ENCODE results near the gene CTPS1.

Gene CTPS1, protein sequence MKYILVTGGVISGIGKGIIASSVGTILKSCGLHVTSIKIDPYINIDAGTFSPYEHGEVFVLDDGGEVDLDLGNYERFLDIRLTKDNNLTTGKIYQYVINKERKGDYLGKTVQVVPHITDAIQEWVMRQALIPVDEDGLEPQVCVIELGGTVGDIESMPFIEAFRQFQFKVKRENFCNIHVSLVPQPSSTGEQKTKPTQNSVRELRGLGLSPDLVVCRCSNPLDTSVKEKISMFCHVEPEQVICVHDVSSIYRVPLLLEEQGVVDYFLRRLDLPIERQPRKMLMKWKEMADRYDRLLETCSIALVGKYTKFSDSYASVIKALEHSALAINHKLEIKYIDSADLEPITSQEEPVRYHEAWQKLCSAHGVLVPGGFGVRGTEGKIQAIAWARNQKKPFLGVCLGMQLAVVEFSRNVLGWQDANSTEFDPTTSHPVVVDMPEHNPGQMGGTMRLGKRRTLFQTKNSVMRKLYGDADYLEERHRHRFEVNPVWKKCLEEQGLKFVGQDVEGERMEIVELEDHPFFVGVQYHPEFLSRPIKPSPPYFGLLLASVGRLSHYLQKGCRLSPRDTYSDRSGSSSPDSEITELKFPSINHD

DNA sequence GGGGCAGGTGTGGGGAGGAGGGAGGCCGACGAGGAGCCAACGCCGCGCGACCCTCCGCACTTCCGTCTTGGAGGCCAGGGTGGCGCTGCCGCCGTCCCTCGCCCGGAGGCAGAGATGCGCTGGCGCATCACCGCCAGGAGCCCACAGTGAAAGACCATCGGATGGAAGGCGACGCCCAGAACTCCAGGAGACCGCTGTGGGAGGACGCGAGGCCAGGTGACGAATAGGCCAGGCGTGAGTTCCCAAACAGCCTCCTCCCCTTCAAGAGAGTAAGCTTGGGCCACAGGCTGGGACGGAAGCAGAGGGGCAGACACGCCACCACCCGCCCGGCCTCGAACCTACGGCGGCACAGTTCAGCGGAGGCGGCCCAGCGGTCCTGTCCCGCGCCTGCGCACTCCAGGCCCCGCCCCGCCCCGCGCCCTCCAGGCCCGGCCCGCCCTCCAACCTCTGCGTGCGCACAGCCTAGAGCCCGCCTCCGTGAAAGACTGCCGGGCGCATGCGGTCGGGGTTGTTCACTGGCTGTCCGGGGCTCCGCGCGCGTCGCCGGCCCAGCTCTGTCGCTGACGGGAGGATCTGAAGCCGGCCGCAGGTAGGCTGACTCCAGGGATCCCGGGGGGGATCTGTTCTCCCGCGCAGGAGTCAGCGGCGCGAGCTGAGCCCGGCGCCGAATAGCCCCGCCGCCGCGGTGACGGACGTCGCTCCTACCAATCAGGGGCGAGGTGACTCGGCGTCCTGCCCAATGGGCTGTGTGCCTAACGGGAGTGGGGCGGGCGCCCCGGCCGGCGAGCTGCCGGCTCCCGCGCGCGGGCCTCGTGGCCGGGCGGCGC is at the start of gene CTPS1:
TSS of gene CTPS1 (plus strand) at position 456 of the 827 bp plus-strand sequence. CDS start 3,595 bp downstream, outside the sequence.
- H3K27me3 ChIP-seq (ENCODE audit: control insufficient read depth, insufficient read depth, low read length): no peaks in the 10 kb centered on the region
- no peaks in the 10 kb centered on the region for H3K9me3 ChIP-seq (ENCODE audit: control insufficient read depth, insufficient read depth, low read length)
- H3K36me3 ChIP-seq (ENCODE audit: control insufficient read depth, insufficient read depth, low read length): peaks cover 3% of the 10 kb centered on the region
- peaks cover 8% of the 10 kb centered on the region for H3K4me1 ChIP-seq (ENCODE audit: control insufficient read depth, insufficient read depth, low read length)
- H3K4me3 ChIP-seq (ENCODE audit: low read depth, low read length): peak within 1 kb of the TSS; percentile 88
- H3K9ac ChIP-seq (ENCODE audit: low read depth, low read length): peak within 1 kb of the TSS; percentile 89

DNA sequence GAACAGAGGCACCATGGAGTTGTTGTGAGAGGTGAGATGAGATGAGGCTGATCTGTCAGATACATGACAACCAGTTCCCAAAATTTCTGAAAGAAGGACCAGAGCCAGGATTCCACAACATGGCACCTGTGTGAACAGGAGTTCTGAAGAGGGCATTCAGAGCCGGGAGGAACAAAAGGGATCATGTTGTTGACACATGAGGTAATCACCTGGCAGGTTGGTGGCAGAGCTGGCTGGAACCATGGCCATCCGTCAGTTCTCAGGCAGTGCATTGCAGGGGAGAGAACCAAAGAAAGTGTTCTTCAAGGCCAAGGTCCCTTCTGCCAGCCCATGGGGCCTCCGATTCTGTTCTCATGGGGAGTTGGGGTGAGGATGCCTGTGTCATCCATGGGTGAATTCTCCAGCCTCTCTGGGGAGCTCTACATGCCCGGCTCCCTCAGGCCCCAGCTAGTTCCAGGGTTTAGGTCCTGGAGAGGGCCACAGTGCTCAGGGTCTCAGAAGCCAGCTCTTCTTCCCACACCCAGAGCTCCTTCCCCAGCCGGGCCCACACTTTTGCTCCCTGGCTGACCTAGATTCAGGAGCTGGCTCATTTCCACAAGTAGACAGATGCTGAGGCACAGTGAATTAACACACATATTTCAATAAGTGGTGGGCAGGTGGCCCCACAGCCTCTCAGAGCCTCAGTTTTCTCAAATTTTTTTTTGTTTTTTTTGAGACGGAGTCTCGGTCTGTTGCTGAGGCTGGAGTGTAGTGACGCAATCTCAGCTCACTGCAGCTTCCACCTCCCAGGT is 49.1 kb upstream of the CTPS1 start:
- Histone ChIP-seq H3K27me3 (ENCODE audit: control insufficient read depth, insufficient read depth, low read length) (no peaks in the 10 kb centered on the region), H3K36me3 (ENCODE audit: control insufficient read depth, insufficient read depth, low read length) (no peaks in the 10 kb centered on the region), H3K4me3 (ENCODE audit: low read depth, low read length) (no peak overlapping the region), H3K4me1 (ENCODE audit: control insufficient read depth, insufficient read depth, low read length) (peaks cover 8% of the 10 kb centered on the region), H3K9me3 (ENCODE audit: control insufficient read depth, insufficient read depth, low read length) (no peaks in the 10 kb centered on the region), H3K9ac (ENCODE audit: low read depth, low read length) (no peak overlapping the region)

DNA sequence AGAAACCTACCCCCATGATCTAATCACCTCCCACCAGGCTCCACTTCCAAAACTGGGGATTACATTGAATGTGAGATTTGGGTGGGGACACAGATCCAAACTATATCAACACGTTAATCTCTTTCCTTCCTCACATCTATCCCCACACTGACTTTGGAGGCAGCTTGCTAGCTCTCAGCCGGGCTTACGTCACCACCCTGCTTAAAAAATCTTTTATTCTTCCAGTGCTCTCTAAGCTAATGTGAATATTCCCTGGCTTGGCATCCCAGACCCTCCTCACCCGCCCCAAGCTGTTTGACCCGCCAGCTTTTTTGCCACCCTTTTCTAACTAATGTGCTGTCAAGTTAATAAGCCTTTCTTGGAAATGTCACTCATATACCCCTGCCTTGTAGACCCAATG is 47.9 kb upstream of the CTPS1 start:
- Histone ChIP-seq H3K4me3 (ENCODE audit: low read depth, low read length) (no peak overlapping the region), H3K4me1 (ENCODE audit: control insufficient read depth, insufficient read depth, low read length) (peaks cover 7% of the 10 kb centered on the region), H3K9me3 (ENCODE audit: control insufficient read depth, insufficient read depth, low read length) (no peaks in the 10 kb centered on the region), H3K9ac (ENCODE audit: low read depth, low read length) (no peak overlapping the region), H3K27me3 (ENCODE audit: control insufficient read depth, insufficient read depth, low read length) (no peaks in the 10 kb centered on the region), H3K36me3 (ENCODE audit: control insufficient read depth, insufficient read depth, low read length) (no peaks in the 10 kb centered on the region)

DNA sequence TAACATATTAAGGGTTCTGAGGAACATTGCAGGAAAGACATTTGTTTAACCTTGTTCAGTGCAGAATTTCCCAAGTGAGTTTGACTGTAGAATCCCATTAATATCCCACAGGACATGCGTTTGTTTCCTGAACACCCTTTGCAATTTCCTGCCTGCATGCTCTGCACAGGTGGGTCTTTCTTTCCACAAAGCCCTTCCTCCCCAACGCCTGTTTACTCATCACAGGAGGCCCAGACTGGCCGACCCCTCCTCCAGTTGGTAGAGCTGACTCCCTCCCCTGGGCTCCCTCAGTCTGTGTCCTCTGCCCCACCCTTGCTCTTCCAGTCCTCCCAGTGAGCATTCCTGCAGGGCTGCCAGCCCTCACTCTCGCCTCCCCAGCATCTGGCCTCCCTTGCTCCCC is 47.5 kb upstream of the CTPS1 start:
- Histone ChIP-seq H3K9me3 (ENCODE audit: control insufficient read depth, insufficient read depth, low read length) (no peaks in the 10 kb centered on the region), H3K4me3 (ENCODE audit: low read depth, low read length) (no peak overlapping the region), H3K27me3 (ENCODE audit: control insufficient read depth, insufficient read depth, low read length) (no peaks in the 10 kb centered on the region), H3K36me3 (ENCODE audit: control insufficient read depth, insufficient read depth, low read length) (no peaks in the 10 kb centered on the region), H3K9ac (ENCODE audit: low read depth, low read length) (no peak overlapping the region), H3K4me1 (ENCODE audit: control insufficient read depth, insufficient read depth, low read length) (peaks cover 7% of the 10 kb centered on the region)

DNA sequence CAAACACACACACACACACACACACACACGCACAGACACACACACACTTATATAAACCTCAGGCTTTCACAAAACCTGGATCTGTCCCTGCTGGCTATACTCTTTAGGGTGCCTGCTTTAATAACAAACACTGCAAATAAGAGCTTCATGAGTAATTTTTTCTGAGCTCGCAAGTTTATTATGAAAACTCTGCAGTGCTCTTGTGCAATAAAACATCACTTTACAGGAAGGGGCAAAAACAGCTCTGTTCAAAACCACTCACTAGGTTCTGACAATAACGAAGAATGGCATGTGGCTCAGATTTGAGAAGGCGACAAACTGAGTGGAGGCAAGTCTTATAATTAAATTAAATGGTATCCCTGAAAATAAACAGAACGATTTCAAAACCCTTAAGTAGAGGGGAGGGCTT is 42.6 kb upstream of the CTPS1 start:
- H3K4me1 ChIP-seq (ENCODE audit: control insufficient read depth, insufficient read depth, low read length): peaks cover 3% of the 10 kb centered on the region
- H3K36me3 ChIP-seq (ENCODE audit: control insufficient read depth, insufficient read depth, low read length): no peaks in the 10 kb centered on the region
- H3K27me3 ChIP-seq (ENCODE audit: control insufficient read depth, insufficient read depth, low read length): no peaks in the 10 kb centered on the region
- H3K4me3 ChIP-seq (ENCODE audit: low read depth, low read length): no peak overlapping the region
- no peak overlapping the region for H3K9ac ChIP-seq (ENCODE audit: low read depth, low read length)
- H3K9me3 ChIP-seq (ENCODE audit: control insufficient read depth, insufficient read depth, low read length): no peaks in the 10 kb centered on the region

DNA sequence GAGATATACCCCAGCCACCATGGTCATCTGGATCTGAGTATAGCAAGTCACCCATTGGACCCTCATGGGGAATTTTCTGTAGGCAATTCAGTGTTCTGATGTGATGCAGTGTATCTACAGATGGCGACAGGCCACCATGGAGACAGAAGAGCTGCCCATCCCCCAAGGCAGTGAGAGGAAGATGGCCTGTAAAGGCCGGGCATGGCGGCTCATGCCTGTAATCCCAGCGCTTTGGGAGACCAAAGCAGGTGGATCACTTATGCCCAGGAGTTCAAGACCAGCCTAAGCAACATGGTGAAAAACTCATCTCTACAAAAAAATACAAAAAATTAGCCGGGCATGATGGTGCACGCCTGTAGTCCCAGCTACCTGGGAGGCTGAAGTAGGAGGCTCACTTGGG is 41.1 kb upstream of the CTPS1 start:
- H3K4me3 ChIP-seq (ENCODE audit: low read depth, low read length): no peak overlapping the region
- no peak overlapping the region for H3K9ac ChIP-seq (ENCODE audit: low read depth, low read length)
- no peaks in the 10 kb centered on the region for H3K9me3 ChIP-seq (ENCODE audit: control insufficient read depth, insufficient read depth, low read length)
- no peaks in the 10 kb centered on the region for H3K36me3 ChIP-seq (ENCODE audit: control insufficient read depth, insufficient read depth, low read length)
- no peaks in the 10 kb centered on the region for H3K4me1 ChIP-seq (ENCODE audit: control insufficient read depth, insufficient read depth, low read length)
- no peaks in the 10 kb centered on the region for H3K27me3 ChIP-seq (ENCODE audit: control insufficient read depth, insufficient read depth, low read length)

DNA sequence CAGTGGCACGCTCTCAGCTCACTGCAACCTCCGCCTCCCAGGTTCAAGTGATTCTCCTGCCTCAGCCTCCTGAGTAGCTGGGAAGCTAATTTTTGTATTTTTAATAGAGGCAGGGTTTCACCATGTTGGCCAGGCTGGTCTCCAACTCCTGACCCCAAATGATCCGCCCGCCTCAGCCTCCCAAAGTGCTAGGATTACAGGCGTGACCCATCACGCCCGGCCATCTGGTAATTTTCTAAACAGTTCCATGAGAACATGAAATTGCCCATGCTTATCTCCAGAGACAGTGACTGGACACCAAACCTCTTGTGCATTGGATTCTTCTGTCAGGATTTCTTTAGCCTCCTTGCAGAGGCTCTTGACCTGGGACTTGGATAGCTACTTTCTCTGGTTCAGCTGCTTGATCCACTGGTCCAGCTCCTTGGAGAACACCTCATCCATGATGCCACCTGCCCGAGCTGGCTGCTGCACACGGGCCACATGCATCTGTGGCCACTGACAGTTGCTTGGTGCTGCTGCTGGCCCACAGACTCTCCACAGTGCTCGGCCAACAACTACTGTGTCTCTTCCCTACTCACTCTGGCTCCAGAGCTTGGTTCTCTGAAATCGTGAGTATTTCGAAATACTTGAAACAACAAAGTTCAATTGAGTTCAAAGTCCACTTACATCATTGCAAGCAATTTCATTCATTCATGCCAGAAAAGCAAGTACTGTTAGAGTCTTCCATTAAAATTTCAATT is 40.0 kb upstream of the CTPS1 start:
- H3K36me3 ChIP-seq (ENCODE audit: control insufficient read depth, insufficient read depth, low read length): no peaks in the 10 kb centered on the region
- H3K9me3 ChIP-seq (ENCODE audit: control insufficient read depth, insufficient read depth, low read length): no peaks in the 10 kb centered on the region
- no peaks in the 10 kb centered on the region for H3K4me1 ChIP-seq (ENCODE audit: control insufficient read depth, insufficient read depth, low read length)
- H3K9ac ChIP-seq (ENCODE audit: low read depth, low read length): no peak overlapping the region
- no peaks in the 10 kb centered on the region for H3K27me3 ChIP-seq (ENCODE audit: control insufficient read depth, insufficient read depth, low read length)
- H3K4me3 ChIP-seq (ENCODE audit: low read depth, low read length): no peak overlapping the region

DNA sequence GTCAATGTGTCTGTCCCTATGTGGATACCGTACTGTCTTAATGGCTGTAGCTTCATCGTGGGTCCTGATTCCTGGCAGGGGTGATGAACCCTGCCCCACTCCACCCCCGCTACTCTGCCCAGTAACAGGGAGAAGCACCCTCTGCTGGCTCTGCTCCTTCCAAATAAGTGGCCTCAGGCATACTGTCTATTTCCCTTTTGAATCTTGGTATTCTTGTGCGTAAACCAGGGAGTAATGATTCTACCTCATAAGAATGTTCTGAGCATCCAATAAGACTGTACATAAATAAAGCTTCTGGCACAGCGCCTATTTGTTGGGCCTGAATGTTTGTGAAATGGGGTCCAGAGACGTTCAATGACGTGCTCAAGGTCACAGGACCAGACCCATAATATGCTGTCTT is 35.2 kb upstream of the CTPS1 start:
- no peaks in the 10 kb centered on the region for H3K4me1 ChIP-seq (ENCODE audit: control insufficient read depth, insufficient read depth, low read length)
- no peaks in the 10 kb centered on the region for H3K27me3 ChIP-seq (ENCODE audit: control insufficient read depth, insufficient read depth, low read length)
- H3K36me3 ChIP-seq (ENCODE audit: control insufficient read depth, insufficient read depth, low read length): no peaks in the 10 kb centered on the region
- no peak overlapping the region for H3K4me3 ChIP-seq (ENCODE audit: low read depth, low read length)
- H3K9ac ChIP-seq (ENCODE audit: low read depth, low read length): no peak overlapping the region
- H3K9me3 ChIP-seq (ENCODE audit: control insufficient read depth, insufficient read depth, low read length): no peaks in the 10 kb centered on the region

DNA sequence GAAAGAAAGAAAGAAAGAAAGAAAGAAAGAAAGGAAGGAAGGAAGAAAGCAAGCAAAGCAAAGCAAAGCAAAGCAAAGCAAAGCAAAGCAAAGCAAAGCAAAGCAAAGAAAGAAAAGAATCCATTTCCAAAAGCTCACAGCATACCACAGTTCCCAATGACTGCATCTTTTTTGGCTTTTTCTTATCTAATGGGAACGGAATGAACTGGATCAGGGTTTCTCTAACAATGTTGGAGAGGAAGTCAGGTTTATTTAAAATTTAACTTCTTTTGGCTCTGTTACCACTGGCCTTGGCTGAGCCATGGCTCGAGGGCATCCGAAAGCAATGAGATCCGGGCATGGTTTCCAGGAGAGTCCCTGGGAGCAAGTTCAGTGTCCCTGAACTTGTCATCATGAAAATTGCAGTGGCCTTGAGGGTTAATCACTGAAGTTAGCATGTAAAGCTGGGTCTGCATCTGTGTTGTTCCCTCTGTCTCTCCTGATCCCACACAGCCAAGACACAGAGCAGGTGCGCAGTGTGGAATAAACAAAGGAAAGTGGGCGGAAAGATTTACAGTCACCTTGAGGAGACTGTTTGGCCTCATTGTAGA is 34.6 kb upstream of the CTPS1 start:
- H3K9me3 ChIP-seq (ENCODE audit: control insufficient read depth, insufficient read depth, low read length): no peaks in the 10 kb centered on the region
- H3K4me1 ChIP-seq (ENCODE audit: control insufficient read depth, insufficient read depth, low read length): no peaks in the 10 kb centered on the region
- no peaks in the 10 kb centered on the region for H3K36me3 ChIP-seq (ENCODE audit: control insufficient read depth, insufficient read depth, low read length)
- no peak overlapping the region for H3K9ac ChIP-seq (ENCODE audit: low read depth, low read length)
- no peaks in the 10 kb centered on the region for H3K27me3 ChIP-seq (ENCODE audit: control insufficient read depth, insufficient read depth, low read length)
- H3K4me3 ChIP-seq (ENCODE audit: low read depth, low read length): no peak overlapping the region

DNA sequence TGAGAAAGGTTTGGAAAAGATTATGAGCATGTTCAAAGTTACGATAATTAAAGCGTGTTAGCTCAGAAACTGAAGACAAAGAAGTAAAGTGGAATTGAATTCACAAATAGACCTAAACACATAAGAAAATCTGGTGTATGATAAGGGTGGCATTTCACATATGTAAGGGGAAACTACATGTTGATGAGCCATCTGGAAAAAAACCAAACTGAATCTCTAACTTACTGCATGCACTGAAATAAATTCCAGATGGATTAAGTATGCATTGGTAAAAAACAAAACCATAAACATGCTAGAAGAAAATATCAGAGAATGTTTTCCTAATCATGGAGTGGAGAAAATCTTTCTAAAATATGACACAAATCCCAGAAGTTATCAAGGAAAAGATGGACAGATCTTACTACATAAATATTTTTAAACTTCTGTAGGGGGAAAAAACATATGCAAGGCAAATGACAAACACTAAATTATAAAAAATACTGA is 34.0 kb upstream of the CTPS1 start:
- Histone ChIP-seq H3K27me3 (ENCODE audit: control insufficient read depth, insufficient read depth, low read length) (no peaks in the 10 kb centered on the region), H3K36me3 (ENCODE audit: control insufficient read depth, insufficient read depth, low read length) (no peaks in the 10 kb centered on the region), H3K4me3 (ENCODE audit: low read depth, low read length) (no peak overlapping the region), H3K9ac (ENCODE audit: low read depth, low read length) (no peak overlapping the region), H3K9me3 (ENCODE audit: control insufficient read depth, insufficient read depth, low read length) (no peaks in the 10 kb centered on the region), H3K4me1 (ENCODE audit: control insufficient read depth, insufficient read depth, low read length) (no peaks in the 10 kb centered on the region)

Measured in iPS-15b (cell line).